ENCODE results near the gene ACAP3. TPM values are rescaled to one million over a fixed set of nuclear protein-coding genes. Genes with fewer than 3 reads are reported as not detected.

Gene ACAP3
- total and polyA plus RNA-seq, 8 donors = 30.8 to 73.6 (median 44.2) TPM

DNA sequence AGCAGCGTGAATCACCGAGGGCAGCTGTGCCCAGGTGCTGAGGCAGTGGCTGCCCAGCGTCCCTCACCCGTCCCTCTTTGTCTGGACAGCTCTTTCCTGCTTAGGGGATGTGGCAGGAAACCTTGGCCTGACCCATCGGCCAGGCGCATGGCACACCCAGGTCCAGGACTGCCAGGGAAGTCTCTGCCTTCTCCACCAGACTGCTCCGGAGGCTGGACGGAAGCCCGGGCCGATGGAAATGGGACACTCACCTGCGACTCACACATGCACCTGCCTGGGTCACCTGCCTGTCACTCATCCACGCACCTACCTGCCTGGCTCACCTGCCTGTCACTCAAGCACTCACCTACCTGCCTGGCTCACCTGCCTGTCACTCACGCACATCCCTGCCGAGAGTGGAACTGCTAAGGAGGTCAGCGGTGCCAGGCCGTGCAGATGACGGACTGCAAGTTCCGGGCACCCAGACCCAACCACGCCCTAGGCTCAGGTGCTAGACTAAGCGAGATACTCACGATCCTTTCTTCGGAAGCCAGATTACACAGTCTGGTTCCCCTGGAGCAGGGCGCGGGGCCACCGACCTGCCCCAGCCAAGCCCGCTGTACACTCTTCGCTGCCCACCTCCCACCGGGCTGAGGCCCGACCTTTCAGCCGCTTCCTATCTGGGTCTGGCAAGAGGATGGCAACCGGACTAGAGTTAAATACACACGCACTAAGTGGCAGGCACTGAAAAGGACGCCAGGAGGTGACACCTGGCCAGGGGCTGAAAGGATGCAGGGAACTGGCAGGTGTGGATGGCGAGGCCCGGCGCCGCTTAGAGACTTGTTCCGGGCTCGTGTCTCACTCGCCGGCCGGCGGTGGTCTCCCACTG is 35.2 kb downstream of the ACAP3 start:
- intact Hi-C loops (cut with DNase I) = no loop called here
- H3K27me3 ChIP-seq = no peaks in the 10 kb centered on the region
- H3K4me1 ChIP-seq = peaks cover 22 to 41% of the 10 kb centered on the region in 2 donors
- TF ChIP-seq, protein P1, sequence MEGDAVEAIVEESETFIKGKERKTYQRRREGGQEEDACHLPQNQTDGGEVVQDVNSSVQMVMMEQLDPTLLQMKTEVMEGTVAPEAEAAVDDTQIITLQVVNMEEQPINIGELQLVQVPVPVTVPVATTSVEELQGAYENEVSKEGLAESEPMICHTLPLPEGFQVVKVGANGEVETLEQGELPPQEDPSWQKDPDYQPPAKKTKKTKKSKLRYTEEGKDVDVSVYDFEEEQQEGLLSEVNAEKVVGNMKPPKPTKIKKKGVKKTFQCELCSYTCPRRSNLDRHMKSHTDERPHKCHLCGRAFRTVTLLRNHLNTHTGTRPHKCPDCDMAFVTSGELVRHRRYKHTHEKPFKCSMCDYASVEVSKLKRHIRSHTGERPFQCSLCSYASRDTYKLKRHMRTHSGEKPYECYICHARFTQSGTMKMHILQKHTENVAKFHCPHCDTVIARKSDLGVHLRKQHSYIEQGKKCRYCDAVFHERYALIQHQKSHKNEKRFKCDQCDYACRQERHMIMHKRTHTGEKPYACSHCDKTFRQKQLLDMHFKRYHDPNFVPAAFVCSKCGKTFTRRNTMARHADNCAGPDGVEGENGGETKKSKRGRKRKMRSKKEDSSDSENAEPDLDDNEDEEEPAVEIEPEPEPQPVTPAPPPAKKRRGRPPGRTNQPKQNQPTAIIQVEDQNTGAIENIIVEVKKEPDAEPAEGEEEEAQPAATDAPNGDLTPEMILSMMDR (IDR thresholded peaks at IDR 0.05) = no peak
- peak in 2 of 4 donors; percentile 59 to 85 for DNase-seq
- H3K36me3 ChIP-seq = peaks cover 0 to 14% of the 10 kb centered on the region in 2 donors
- ATAC-seq = peak; percentile 53
- no peaks in the 10 kb centered on the region for H3K9me3 ChIP-seq
- peak overlapping the region; percentile 56 to 80 for H3K27ac ChIP-seq
- H3K4me3 ChIP-seq = peak overlapping the region; percentile 83 to 94

DNA sequence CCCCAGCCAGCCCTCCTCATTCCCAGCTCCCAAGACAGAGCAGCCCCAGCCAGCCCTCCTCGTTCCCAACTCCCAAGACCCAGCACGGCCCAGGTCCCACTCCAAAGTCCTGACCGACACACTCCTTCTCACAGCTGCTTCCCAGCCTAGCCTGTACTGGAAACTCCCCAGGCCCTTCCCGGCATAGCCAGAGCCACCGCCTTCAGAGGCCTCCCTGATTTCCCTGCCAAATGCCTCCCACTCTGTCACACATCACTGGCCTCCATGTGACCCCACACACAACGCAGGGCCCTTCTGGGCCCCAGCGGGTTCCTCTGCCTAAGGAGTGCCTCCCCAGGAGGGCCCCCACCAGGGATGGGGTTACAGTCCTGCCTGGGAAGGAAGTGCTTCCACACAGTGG is 36.9 kb downstream of the ACAP3 start:
- TF ChIP-seq, protein P1 (IDR thresholded peaks at IDR 0.05) = no peak

DNA sequence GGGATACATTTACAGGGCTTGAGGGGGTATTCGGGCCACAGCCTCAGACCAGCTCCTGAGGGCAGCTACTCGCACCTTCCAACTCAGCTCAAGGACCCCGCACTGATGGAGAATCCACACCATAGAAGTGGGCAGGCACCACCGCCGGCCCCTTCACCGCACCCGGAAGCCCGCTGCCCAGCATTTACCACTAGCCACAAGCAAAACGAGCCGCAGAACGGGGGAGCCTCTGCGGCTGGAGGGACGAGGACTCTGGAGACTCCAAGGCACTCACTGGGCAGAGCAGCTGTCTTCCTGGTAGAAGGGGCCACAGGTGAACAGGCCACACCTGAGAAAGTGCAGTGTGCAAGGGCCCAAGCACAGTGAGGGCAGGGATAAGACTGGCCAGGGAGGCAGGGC is 39.4 kb downstream of the ACAP3 start:
- Histone ChIP-seq H3K27me3 (no peaks in the 10 kb centered on the region), H3K9me3 (no peaks in the 10 kb centered on the region), H3K36me3 (peaks cover 0 to 55% of the 10 kb centered on the region in 2 donors), H3K4me1 (peaks cover 17 to 34% of the 10 kb centered on the region in 2 donors), H3K4me3 (no peak overlapping the region), H3K27ac (no peak overlapping the region)
- DNase-seq (no peak), ATAC-seq (no peak)
- TF ChIP-seq, protein P1 (IDR thresholded peaks at IDR 0.05) = no peak
- intact Hi-C loops (cut with DNase I) = no loop called here

More for the DNA sequence above, 36.9 kb downstream of the ACAP3 start:
- H3K4me1 ChIP-seq = peaks cover 22 to 41% of the 10 kb centered on the region in 2 donors
- intact Hi-C loops (cut with DNase I) = no loop called here
- H3K27me3 ChIP-seq = no peaks in the 10 kb centered on the region
- no peak for ATAC-seq
- H3K36me3 ChIP-seq = peaks cover 0 to 32% of the 10 kb centered on the region in 2 donors
- H3K27ac ChIP-seq = no peak overlapping the region
- H3K4me3 ChIP-seq = no peak overlapping the region
- no peak for DNase-seq
- H3K9me3 ChIP-seq = no peaks in the 10 kb centered on the region

DNA sequence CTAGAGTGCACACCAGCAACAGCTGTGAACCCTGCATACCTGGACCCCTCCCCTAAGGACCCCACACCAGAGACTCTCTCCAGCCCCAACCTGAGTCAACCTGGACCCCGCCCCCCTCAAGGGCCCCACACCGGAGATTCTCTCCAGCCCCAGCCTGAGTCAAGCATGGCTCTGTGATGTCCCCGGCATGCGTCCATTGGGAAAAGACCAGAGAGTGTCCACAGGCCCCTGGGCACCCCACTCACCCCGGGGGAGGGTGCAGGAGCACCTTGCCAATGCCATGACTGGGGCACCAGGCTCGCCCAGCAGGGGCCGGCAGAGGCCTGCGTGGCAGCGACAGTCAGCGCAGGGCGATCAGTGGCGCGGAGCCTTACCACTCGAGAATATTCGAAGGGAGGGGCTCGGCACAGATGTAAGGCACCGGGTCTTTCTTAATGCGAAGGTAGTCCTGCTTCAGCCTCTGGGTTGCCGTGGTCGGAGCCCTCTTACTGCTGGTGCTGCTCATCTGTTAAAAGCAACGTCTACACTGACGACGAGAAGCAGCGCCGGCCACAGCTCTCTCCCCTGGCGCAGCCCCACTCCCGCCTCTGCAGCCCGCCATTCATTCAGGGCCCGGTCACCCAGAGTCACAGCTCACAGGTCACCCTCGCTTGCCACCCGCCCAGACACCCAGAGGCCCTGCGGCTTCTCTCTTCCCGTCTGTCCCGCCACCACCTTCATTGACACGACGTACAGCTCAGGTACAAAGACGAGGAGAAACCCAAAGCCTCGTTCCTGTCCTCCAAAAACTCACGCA is 40.0 kb downstream of the ACAP3 start:
- H3K9me3 ChIP-seq = no peaks in the 10 kb centered on the region
- H3K27me3 ChIP-seq = no peaks in the 10 kb centered on the region
- H3K27ac ChIP-seq = no peak overlapping the region
- TF ChIP-seq, protein P1 (IDR thresholded peaks at IDR 0.05) = no peak
- H3K4me1 ChIP-seq = peaks cover 15 to 29% of the 10 kb centered on the region in 2 donors
- ATAC-seq (no peak), DNase-seq (no peak)
- peaks cover 0 to 61% of the 10 kb centered on the region in 2 donors for H3K36me3 ChIP-seq
- intact Hi-C loops (cut with DNase I) = no loop called here
- no peak overlapping the region for H3K4me3 ChIP-seq

DNA sequence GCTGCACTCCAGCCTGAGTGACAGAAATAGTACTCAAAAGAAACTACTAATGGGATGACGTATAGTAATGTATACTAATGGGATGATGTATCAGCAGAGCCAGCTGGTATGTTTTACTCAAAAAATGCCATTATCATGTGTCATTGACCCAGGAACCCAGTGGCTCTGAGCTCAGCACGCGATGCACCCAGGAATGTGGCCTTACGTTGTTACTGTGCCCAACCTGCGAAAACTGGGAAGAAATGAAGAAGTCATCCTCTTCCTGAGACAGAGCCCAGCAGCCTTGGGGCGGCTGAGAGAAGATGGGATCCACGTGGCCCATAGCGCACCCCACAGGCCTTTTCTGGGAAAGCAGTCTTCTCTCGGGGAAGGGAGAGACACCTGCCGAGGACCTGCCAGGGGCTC is 42.9 kb downstream of the ACAP3 start:
- intact Hi-C loops (cut with DNase I) = no loop called here
- Histone ChIP-seq H3K27ac (no peak overlapping the region), H3K4me1 (peaks cover 0 to 10% of the 10 kb centered on the region in 2 donors), H3K4me3 (no peak overlapping the region), H3K27me3 (no peaks in the 10 kb centered on the region), H3K9me3 (no peaks in the 10 kb centered on the region), H3K36me3 (peaks cover 0 to 89% of the 10 kb centered on the region in 2 donors)
- ATAC-seq (no peak), DNase-seq (no peak)
- TF ChIP-seq, protein P1 (IDR thresholded peaks at IDR 0.05) = no peak

All from left lung (tissue), 10 donors.